IPS-18a (cell line): ENCODE results near the gene STRA6.

Experiments used
- H3K27ac ChIP-seq: one replicate; pipeline ENCODE4 v1.5.1; 2013; ENCODE audit warnings: low read length
- H3K27me3 ChIP-seq: one replicate; pipeline ENCODE4 v1.6.1; 2013; ENCODE audit warnings: mild to moderate bottlenecking, low read length; ENCODE audit not compliant: control insufficient read depth, insufficient read depth
- H3K36me3 ChIP-seq: one replicate; pipeline ENCODE4 v1.6.1; 2013; ENCODE audit warnings: low read depth, low read length; ENCODE audit not compliant: control insufficient read depth
- H3K4me1 ChIP-seq: one replicate; pipeline ENCODE4 v1.6.1; 2013; ENCODE audit warnings: low read depth, low read length; ENCODE audit not compliant: control insufficient read depth
- H3K4me3 ChIP-seq: one replicate; pipeline ENCODE4 v1.5.1; 2013; ENCODE audit warnings: low read length
- H3K9ac ChIP-seq: one replicate; pipeline ENCODE4 v1.6.1; 2013; ENCODE audit warnings: mild to moderate bottlenecking, low read length, moderate library complexity
- H3K9me3 ChIP-seq: one replicate; pipeline ENCODE4 v1.6.1; 2013; ENCODE audit warnings: low read depth, low read length; ENCODE audit not compliant: control insufficient read depth

STRA6 gene

GRCh38 chr15:74141591-74141990 is 61.0 kb downstream of the STRA6 start:
- H3K36me3 ChIP-seq: no peaks in the 10 kb centered on the region
- no peak overlapping the region for H3K4me3 ChIP-seq
- H3K9ac ChIP-seq: no peak overlapping the region
- peaks cover 35% of the 10 kb centered on the region for H3K4me1 ChIP-seq
- H3K9me3 ChIP-seq: no peaks in the 10 kb centered on the region
- peaks cover 29% of the 10 kb centered on the region for H3K27me3 ChIP-seq
- no peak overlapping the region for H3K27ac ChIP-seq

GRCh38 chr15:74138642-74139041 is 63.9 kb downstream of the STRA6 start:
- Histone ChIP-seq H3K27ac (no peak overlapping the region), H3K9me3 (no peaks in the 10 kb centered on the region), H3K9ac (no peak overlapping the region), H3K27me3 (peaks cover 56% of the 10 kb centered on the region), H3K4me3 (no peak overlapping the region), H3K36me3 (no peaks in the 10 kb centered on the region), H3K4me1 (peaks cover 41% of the 10 kb centered on the region)

- no peaks in the 10 kb centered on the region for H3K36me3 ChIP-seq
- H3K4me1 ChIP-seq: peaks cover 48% of the 10 kb centered on the region
- H3K9ac ChIP-seq: no peak overlapping the region
- H3K27me3 ChIP-seq: peaks cover 68% of the 10 kb centered on the region
- no peak overlapping the region for H3K4me3 ChIP-seq
- H3K9me3 ChIP-seq: peaks cover 3% of the 10 kb centered on the region
- no peak overlapping the region for H3K27ac ChIP-seq
Measured at GRCh38 chr15:74137537-74137894, 65.1 kb downstream of the STRA6 start.

- H3K9me3 ChIP-seq: peaks cover 5% of the 10 kb centered on the region
- H3K4me1 ChIP-seq: peaks cover 51% of the 10 kb centered on the region
- H3K27ac ChIP-seq: no peak overlapping the region
- H3K4me3 ChIP-seq: peak overlapping the region; percentile 56
- no peaks in the 10 kb centered on the region for H3K36me3 ChIP-seq
- peaks cover 73% of the 10 kb centered on the region for H3K27me3 ChIP-seq
- H3K9ac ChIP-seq: peak overlapping the region; percentile 22
Measured at GRCh38 chr15:74136814-74137536, 65.6 kb downstream of the STRA6 start.

GRCh38 chr15:74136540-74136813 is 66.1 kb downstream of the STRA6 start:
- peak overlapping the region; percentile 22 for H3K9ac ChIP-seq
- no peaks in the 10 kb centered on the region for H3K36me3 ChIP-seq
- H3K9me3 ChIP-seq: peaks cover 5% of the 10 kb centered on the region
- peak overlapping the region; percentile 56 for H3K4me3 ChIP-seq
- no peak overlapping the region for H3K27ac ChIP-seq
- H3K27me3 ChIP-seq: peaks cover 78% of the 10 kb centered on the region
- H3K4me1 ChIP-seq: peaks cover 50% of the 10 kb centered on the region

GRCh38 chr15:74135041-74135565 is 67.5 kb downstream of the STRA6 start:
- Histone ChIP-seq H3K9me3 (peaks cover 5% of the 10 kb centered on the region), H3K4me1 (peaks cover 46% of the 10 kb centered on the region), H3K36me3 (no peaks in the 10 kb centered on the region), H3K27ac (no peak overlapping the region), H3K4me3 (peak overlapping the region; percentile 42), H3K9ac (no peak overlapping the region), H3K27me3 (peaks cover 92% of the 10 kb centered on the region)

- Histone ChIP-seq H3K4me3 (peak overlapping the region; percentile 42), H3K9ac (no peak overlapping the region), H3K27ac (no peak overlapping the region), H3K9me3 (peaks cover 5% of the 10 kb centered on the region), H3K36me3 (no peaks in the 10 kb centered on the region), H3K27me3 (peaks cover 98% of the 10 kb centered on the region), H3K4me1 (peaks cover 44% of the 10 kb centered on the region)
Measured at GRCh38 chr15:74134387-74135027, 68.1 kb downstream of the STRA6 start.

- peaks cover 5% of the 10 kb centered on the region for H3K9me3 ChIP-seq
- peaks cover 98% of the 10 kb centered on the region for H3K27me3 ChIP-seq
- no peak overlapping the region for H3K9ac ChIP-seq
- no peak overlapping the region for H3K27ac ChIP-seq
- H3K36me3 ChIP-seq: no peaks in the 10 kb centered on the region
- H3K4me3 ChIP-seq: peak overlapping the region; percentile 31
- H3K4me1 ChIP-seq: peaks cover 50% of the 10 kb centered on the region
Measured at GRCh38 chr15:74133694-74134386, 68.7 kb downstream of the STRA6 start.

- peak overlapping the region; percentile 31 for H3K4me3 ChIP-seq
- no peak overlapping the region for H3K27ac ChIP-seq
- H3K9ac ChIP-seq: no peak overlapping the region
- H3K9me3 ChIP-seq: peaks cover 5% of the 10 kb centered on the region
- peaks cover 56% of the 10 kb centered on the region for H3K4me1 ChIP-seq
- H3K36me3 ChIP-seq: no peaks in the 10 kb centered on the region
- H3K27me3 ChIP-seq: peaks cover 98% of the 10 kb centered on the region
Measured at GRCh38 chr15:74132681-74133651, 69.6 kb downstream of the STRA6 start.

- Histone ChIP-seq H3K4me3 (no peak overlapping the region), H3K9ac (no peak overlapping the region), H3K36me3 (no peaks in the 10 kb centered on the region), H3K27ac (no peak overlapping the region), H3K4me1 (peaks cover 56% of the 10 kb centered on the region), H3K9me3 (peaks cover 5% of the 10 kb centered on the region), H3K27me3 (peaks cover 97% of the 10 kb centered on the region)
Measured at GRCh38 chr15:74131628-74132413, 70.8 kb downstream of the STRA6 start.
